ENCODE results near the gene MTA3. TPM values are rescaled to one million over a fixed set of nuclear protein-coding genes. Genes with fewer than 3 reads are reported as not detected.

MTA3 gene
- total and polyA plus RNA-seq, 2 donors (not counting 1 experiment from before 2014, with no cell fraction given): 31.0 to 47.7 TPM

- Histone ChIP-seq H3K36me3 (ENCODE audit: control insufficient read depth, insufficient read depth, low read length) (no peaks in the 10 kb centered on the region), H3K4me2 (ENCODE audit: extremely low read depth, insufficient read depth, low read length) (no peak overlapping the region), H3K4me3 (replicated peaks in 1 of 4; ENCODE audit: control extremely low read depth in 1 of 4, insufficient read depth in 1 of 4, low read depth in 3 of 4, low read length in 4 of 4) (no peak overlapping the region), H3K27me3 (ENCODE audit: control insufficient read depth, insufficient read depth, low read length) (no peaks in the 10 kb centered on the region), H4K20me1 (ENCODE audit: control insufficient read depth, extremely low read depth, insufficient read depth, low read length) (no peaks in the 10 kb centered on the region), H3K9ac (ENCODE audit: insufficient read depth, low read length) (no peak overlapping the region), H2AFZ (ENCODE audit: low read length) (no peak overlapping the region), H3K27ac (ENCODE audit: insufficient read depth, low read length) (no peak overlapping the region), H3K4me1 (ENCODE audit: control insufficient read depth, extremely low read depth, insufficient read depth, low read length) (no peaks in the 10 kb centered on the region), H3K9me3 (ENCODE audit: control insufficient read depth, insufficient read depth, low read depth, low read length) (no peaks in the 10 kb centered on the region), H3K79me2 (ENCODE audit: control insufficient read depth, insufficient read depth, low read length) (no peaks in the 10 kb centered on the region)
- DNase-seq (ENCODE audit: low read depth in 2 of 2): no peak
- TF ChIP-seq EZH2 (IDR thresholded peaks at IDR 0.05; ENCODE audit: low read length, missing control alignments) (no peak), CTCF (conservative IDR thresholded peaks at IDR 0.05 in 1 of 2, IDR thresholded peaks at IDR 0.05 in 1 of 2; ENCODE audit: low read depth in 1 of 2, low read length in 2 of 2) (no peak)
These were observed 146.3 kb downstream of the MTA3 start for GRCh38 chr2:42714686-42715085.

- H3K9me3 ChIP-seq (ENCODE audit: control insufficient read depth, insufficient read depth, low read depth, low read length): no peaks in the 10 kb centered on the region
- H3K27me3 ChIP-seq (ENCODE audit: control insufficient read depth, insufficient read depth, low read length): no peaks in the 10 kb centered on the region
- no peak for TF ChIP-seq EZH2 (IDR thresholded peaks at IDR 0.05; ENCODE audit: low read length, missing control alignments)
- TF ChIP-seq CTCF (conservative IDR thresholded peaks at IDR 0.05 in 1 of 2, IDR thresholded peaks at IDR 0.05 in 1 of 2; ENCODE audit: low read depth in 1 of 2, low read length in 2 of 2): no peak
- no peak overlapping the region for H2AFZ ChIP-seq (ENCODE audit: low read length)
- H3K9ac ChIP-seq (ENCODE audit: insufficient read depth, low read length): no peak overlapping the region
- H3K4me2 ChIP-seq (ENCODE audit: extremely low read depth, insufficient read depth, low read length): no peak overlapping the region
- no peaks in the 10 kb centered on the region for H3K4me1 ChIP-seq (ENCODE audit: control insufficient read depth, extremely low read depth, insufficient read depth, low read length)
- H4K20me1 ChIP-seq (ENCODE audit: control insufficient read depth, extremely low read depth, insufficient read depth, low read length): no peaks in the 10 kb centered on the region
- no peak overlapping the region for H3K4me3 ChIP-seq (replicated peaks in 1 of 4; ENCODE audit: control extremely low read depth in 1 of 4, insufficient read depth in 1 of 4, low read depth in 3 of 4, low read length in 4 of 4)
- H3K36me3 ChIP-seq (ENCODE audit: control insufficient read depth, insufficient read depth, low read length): no peaks in the 10 kb centered on the region
- H3K27ac ChIP-seq (ENCODE audit: insufficient read depth, low read length): no peak overlapping the region
- DNase-seq (ENCODE audit: low read depth in 2 of 2): no peak
- H3K79me2 ChIP-seq (ENCODE audit: control insufficient read depth, insufficient read depth, low read length): no peaks in the 10 kb centered on the region
These were observed 153.5 kb downstream of the MTA3 start for GRCh38 chr2:42721898-42722297.

GRCh38 chr2:42722320-42723190 is 154.1 kb downstream of the MTA3 start:
- no peak overlapping the region for H3K9ac ChIP-seq (ENCODE audit: insufficient read depth, low read length)
- no peak overlapping the region for H3K27ac ChIP-seq (ENCODE audit: insufficient read depth, low read length)
- H3K4me3 ChIP-seq (replicated peaks in 1 of 4; ENCODE audit: control extremely low read depth in 1 of 4, insufficient read depth in 1 of 4, low read depth in 3 of 4, low read length in 4 of 4): no peak overlapping the region
- TF ChIP-seq CTCF (conservative IDR thresholded peaks at IDR 0.05 in 1 of 2, IDR thresholded peaks at IDR 0.05 in 1 of 2; ENCODE audit: low read depth in 1 of 2, low read length in 2 of 2) (no peak), EZH2 (IDR thresholded peaks at IDR 0.05; ENCODE audit: low read length, missing control alignments) (no peak)
- no peaks in the 10 kb centered on the region for H3K27me3 ChIP-seq (ENCODE audit: control insufficient read depth, insufficient read depth, low read length)
- no peaks in the 10 kb centered on the region for H3K4me1 ChIP-seq (ENCODE audit: control insufficient read depth, extremely low read depth, insufficient read depth, low read length)
- no peaks in the 10 kb centered on the region for H3K36me3 ChIP-seq (ENCODE audit: control insufficient read depth, insufficient read depth, low read length)
- peak overlapping the region; percentile 27 for H2AFZ ChIP-seq (ENCODE audit: low read length)
- DNase-seq (ENCODE audit: low read depth in 2 of 2): peak; percentile 88 to 95
- H4K20me1 ChIP-seq (ENCODE audit: control insufficient read depth, extremely low read depth, insufficient read depth, low read length): no peaks in the 10 kb centered on the region
- no peaks in the 10 kb centered on the region for H3K9me3 ChIP-seq (ENCODE audit: control insufficient read depth, insufficient read depth, low read depth, low read length)
- H3K4me2 ChIP-seq (ENCODE audit: extremely low read depth, insufficient read depth, low read length): no peak overlapping the region
- H3K79me2 ChIP-seq (ENCODE audit: control insufficient read depth, insufficient read depth, low read length): no peaks in the 10 kb centered on the region

Measured in fibroblast of lung (primary cell).